ENCODE results near the gene VIM. TPM values are rescaled to one million over a fixed set of nuclear protein-coding genes. Genes with fewer than 3 reads are reported as not detected.
"Not testable (repeated sequence)": the region's sequence is repeated elsewhere in the genome, so short reads cannot be mapped to it uniquely, and the experiment has no call there.

Gene VIM
- total and polyA plus RNA-seq, 10 donors: 510 to 2,377 (median 1,295) TPM

DNA sequence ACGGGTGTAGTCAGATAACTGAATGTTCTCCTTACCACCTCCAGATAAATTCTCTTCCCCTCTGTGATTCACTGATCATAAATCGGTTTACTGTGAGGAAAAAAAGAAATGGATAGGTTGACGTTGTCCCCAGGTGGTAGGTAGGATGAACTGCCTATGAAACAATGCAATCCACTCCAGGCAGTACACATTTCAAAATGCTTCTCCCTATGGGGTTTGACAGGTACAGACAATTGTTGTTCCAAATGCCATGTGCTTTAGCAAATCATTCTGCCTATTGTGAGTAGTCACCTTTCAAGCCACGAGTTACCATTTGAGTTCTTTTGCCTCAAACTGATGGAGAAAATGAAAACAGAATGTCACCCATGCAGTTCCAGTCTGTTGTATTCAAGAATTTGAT is 21.8 kb downstream of the VIM start:
- intact Hi-C loops (cut with DNase I; ENCODE audit: low total_unique reads): no loop called here
- peaks cover 0 to 10% (median 8%) of the 10 kb centered on the region in 8 donors for H3K9me3 ChIP-seq
- WGBS, 5 donors: 64 to 80% (median 68%) methylated on average over 4 of the region's 4 CpGs
- no peak for TF ChIP-seq POLR2A (IDR thresholded peaks at IDR 0.05)
- TF ChIP-seq CTCF (IDR thresholded peaks at IDR 0.05 in 8 of 11, conservative IDR thresholded peaks at IDR 0.05 in 3 of 11): peak in 5 of 11 experiments; percentile 18 to 24 (median 21)
- no peaks in the 10 kb centered on the region for H3K27me3 ChIP-seq (replicated peaks in 1 of 7)
- no peaks in the 10 kb centered on the region for H3K36me3 ChIP-seq
- no peak overlapping the region for H3K4me3 ChIP-seq
- no peak for DNase-seq
- no peaks in the 10 kb centered on the region for H3K4me1 ChIP-seq
- H3K27ac ChIP-seq: no peak overlapping the region

GRCh38 chr10:17250736-17251135 is 22.7 kb downstream of the VIM start:
- WGBS, 5 donors: 92 to 100% (median 96%) methylated on average over 2 of the region's 2 CpGs
- intact Hi-C loops (cut with DNase I; ENCODE audit: low total_unique reads): no loop called here

GRCh38 chr10:17254543-17255050 is 26.6 kb downstream of the VIM start:
- 66 to 94% (median 87%) methylated on average over 2 of the region's 2 CpGs for WGBS, 5 donors
- not testable (repeated sequence) for H3K36me3 ChIP-seq; H3K27me3 ChIP-seq (replicated peaks in 1 of 7); H3K27ac ChIP-seq; H3K4me3 ChIP-seq; DNase-seq; H3K9me3 ChIP-seq
- H3K4me1 ChIP-seq: peaks cover 0 to 16% (median 6%) of the 10 kb centered on the region in 6 donors
- intact Hi-C loops (cut with DNase I; ENCODE audit: low total_unique reads): loop anchor here (5.0 kb wide), 1 partner anchor 407 kb away; no protein-coding TSS in a partner anchor

More at GRCh38 chr10:17250736-17251135, 22.7 kb downstream of the VIM start:
- no peak for DNase-seq
- Histone ChIP-seq H3K4me3 (no peak overlapping the region), H3K9me3 (peaks cover 0 to 15% (median 8%) of the 10 kb centered on the region in 8 donors), H3K27ac (no peak overlapping the region), H3K36me3 (no peaks in the 10 kb centered on the region), H3K4me1 (no peaks in the 10 kb centered on the region), H3K27me3 (replicated peaks in 1 of 7) (no peaks in the 10 kb centered on the region)
- TF ChIP-seq POLR2A (IDR thresholded peaks at IDR 0.05): no peak
- peak in 3 of 11 experiments; percentile 9 to 24 (median 16) for TF ChIP-seq CTCF (IDR thresholded peaks at IDR 0.05 in 8 of 11, conservative IDR thresholded peaks at IDR 0.05 in 3 of 11)
- TF ChIP-seq POLR2AphosphoS5 (IDR thresholded peaks at IDR 0.05): no peak

DNA sequence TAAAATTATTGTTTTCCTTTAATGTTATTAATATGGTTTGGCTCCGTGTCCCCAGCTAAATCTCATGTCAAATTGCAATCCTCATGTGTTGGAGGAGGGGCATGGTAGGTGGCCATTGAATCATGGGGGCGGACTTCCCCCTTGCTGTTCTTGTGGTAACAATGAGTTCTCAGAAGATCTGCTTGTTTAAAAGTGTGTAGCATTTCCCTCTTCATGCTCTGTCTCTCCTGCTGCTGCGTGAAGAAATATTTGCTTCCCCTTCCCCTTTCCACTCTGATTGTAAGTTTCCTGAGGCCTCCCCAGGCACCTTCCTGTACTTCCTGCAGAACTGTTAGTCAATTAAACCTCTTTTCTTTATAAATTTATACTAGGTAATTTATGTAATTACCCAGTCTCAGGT is 27.5 kb downstream of the VIM start:
- TF ChIP-seq CTCF (IDR thresholded peaks at IDR 0.05 in 8 of 11, conservative IDR thresholded peaks at IDR 0.05 in 3 of 11): no peak
- TF ChIP-seq POLR2A (IDR thresholded peaks at IDR 0.05): no peak
- TF ChIP-seq POLR2AphosphoS5 (IDR thresholded peaks at IDR 0.05): no peak
- Histone ChIP-seq H3K4me3 (no peak overlapping the region), H3K9me3 (peaks cover 0 to 7% (median 0%) of the 10 kb centered on the region in 8 donors), H3K4me1 (peaks cover 0 to 16% (median 6%) of the 10 kb centered on the region in 6 donors), H3K27ac (no peak overlapping the region), H3K36me3 (no peaks in the 10 kb centered on the region), H3K27me3 (replicated peaks in 1 of 7) (no peaks in the 10 kb centered on the region)
- WGBS, 5 donors: 46 to 68% (median 58%) methylated on average over 3 of the region's 3 CpGs
- intact Hi-C loops (cut with DNase I; ENCODE audit: low total_unique reads): loop anchor here (5.0 kb wide), 1 partner anchor 408 kb away; no protein-coding TSS in a partner anchor
- DNase-seq: no peak
